T1000 (cell line): ENCODE results near the gene HDGF.
A peak's percentile ranks its signal among the peaks of the same experiment; 100 is the strongest.
"Not testable (repeated sequence)": the region's sequence is repeated elsewhere in the genome, so short reads cannot be mapped to it uniquely, and the experiment has no call there.

Experiments
- DNase-seq: peaks from one replicate; lab custom pipeline; 2025; ENCODE audit warnings: mixed read lengths; lab: John Stamatoyannopoulos, UW

HDGF gene

GRCh38 chr1:156767101-156767878 lies 15.8 kb upstream of the HDGF start, which contains the start of gene PRCC:
Gene PRCC, plus strand, starts transcription at chr1:156767535. Its CDS starts 237 bp downstream, at chr1:156767772.
- DNase-seq: peak; percentile 95

- no peak for DNase-seq
Observed at GRCh38 chr1:156766298-156767100, 15.0 kb upstream of the HDGF start.

- DNase-seq: no peak
Observed at GRCh38 chr1:156765666-156766065, 14.2 kb upstream of the HDGF start.

GRCh38 chr1:156765136-156765535 lies 13.7 kb upstream of the HDGF start:
- DNase-seq: not testable (repeated sequence)

- DNase-seq: no peak
Observed at GRCh38 chr1:156760796-156761104, 9.3 kb upstream of the HDGF start.

GRCh38 chr1:156760092-156760795 lies 8.8 kb upstream of the HDGF start:
- no peak for DNase-seq

GRCh38 chr1:156757572-156758253 lies 6.2 kb upstream of the HDGF start:
- DNase-seq: not testable (repeated sequence)

- DNase-seq: no peak
Observed at GRCh38 chr1:156756355-156756754, 4.9 kb upstream of the HDGF start.

- no peak for DNase-seq
Observed at GRCh38 chr1:156755527-156755950, 4.1 kb upstream of the HDGF start.

- DNase-seq: no peak
Observed at GRCh38 chr1:156754219-156754618, 2.7 kb upstream of the HDGF start.

GRCh38 chr1:156752843-156753482 lies 1.5 kb upstream of the HDGF start:
- no peak for DNase-seq

GRCh38 chr1:156751757-156752481 lies 444 bp upstream of the HDGF start:
- peak; percentile 88 for DNase-seq

GRCh38 chr1:156750711-156751450 lies 594 bp downstream of the HDGF start:
- DNase-seq: no peak

- no peak for DNase-seq
Observed at GRCh38 chr1:156750191-156750672, 1.2 kb downstream of the HDGF start.

GRCh38 chr1:156749419-156750118 lies 1.9 kb downstream of the HDGF start:
- DNase-seq: no peak

GRCh38 chr1:156748670-156749418 lies 2.6 kb downstream of the HDGF start:
- DNase-seq: no peak

GRCh38 chr1:156747742-156748669 lies 3.5 kb downstream of the HDGF start:
- no peak for DNase-seq
